GM19397 (cell line): ENCODE results near the gene POU2F3.

Experiments
- ATAC-seq: cut with Tn5 transposase; IDR thresholded peaks from one replicate; pipeline ENCODE4 v1.9.1; 2021; ENCODE audit warnings: mild to moderate bottlenecking, moderate library complexity; ENCODE audit not compliant: unreplicated experiment

The POU2F3 gene

GRCh38 chr11:120210626-120211521, 29.1 kb upstream of the POU2F3 start, which contains the start of gene OAF:
OAF (plus strand) TSS chr11:120211032; CDS start chr11:120211280, 248 bp downstream.
- peak; percentile 82 for ATAC-seq

GRCh38 chr11:120211522-120212258, 28.2 kb upstream of the POU2F3 start:
- peak; percentile 6 for ATAC-seq

GRCh38 chr11:120212259-120212878, 27.6 kb upstream of the POU2F3 start:
- ATAC-seq, result no peak

- no peak for ATAC-seq
Measured at GRCh38 chr11:120212926-120213325, 27.0 kb upstream of the POU2F3 start.

- no peak for ATAC-seq
Measured at GRCh38 chr11:120214581-120214980, 25.4 kb upstream of the POU2F3 start.

- ATAC-seq, result no peak
Measured at GRCh38 chr11:120215634-120216033, 24.3 kb upstream of the POU2F3 start.

GRCh38 chr11:120216426-120217102, 23.4 kb upstream of the POU2F3 start:
- ATAC-seq, result no peak

GRCh38 chr11:120217526-120217925, 22.4 kb upstream of the POU2F3 start:
- ATAC-seq, result no peak

- no peak for ATAC-seq
Measured at GRCh38 chr11:120217941-120218694, 21.8 kb upstream of the POU2F3 start.

- ATAC-seq, result no peak
Measured at GRCh38 chr11:120218695-120219033, 21.3 kb upstream of the POU2F3 start.

- ATAC-seq, result no peak
Measured at GRCh38 chr11:120219232-120219937, 20.6 kb upstream of the POU2F3 start.

- no peak for ATAC-seq
Measured at GRCh38 chr11:120219938-120220746, 19.8 kb upstream of the POU2F3 start.

- no peak for ATAC-seq
Measured at GRCh38 chr11:120220747-120221037, 19.2 kb upstream of the POU2F3 start.

- ATAC-seq, result no peak
Measured at GRCh38 chr11:120221115-120221752, 18.7 kb upstream of the POU2F3 start.

GRCh38 chr11:120222916-120223315, 17.0 kb upstream of the POU2F3 start:
- ATAC-seq, result no peak

- no peak for ATAC-seq
Measured at GRCh38 chr11:120223793-120224192, 16.1 kb upstream of the POU2F3 start.

- ATAC-seq, result no peak
Measured at GRCh38 chr11:120224361-120224760, 15.6 kb upstream of the POU2F3 start.
